ENCODE data around the gene TUT4.

Gene TUT4

GRCh38 chr1:52482326-52483004 lies 70.4 kb downstream of the TUT4 start:
- DNase-seq (ENCODE audit: low read depth) = peak; percentile 7
- no peak overlapping the region for H3K4me3 ChIP-seq (ENCODE audit: low read depth, low read length)

GRCh38 chr1:52479076-52479475 lies 73.8 kb downstream of the TUT4 start:
- no peak overlapping the region for H3K4me3 ChIP-seq (ENCODE audit: low read depth, low read length)
- DNase-seq (ENCODE audit: low read depth) = no peak

- DNase-seq (ENCODE audit: low read depth) = no peak
- no peak overlapping the region for H3K4me3 ChIP-seq (ENCODE audit: low read depth, low read length)
These were observed 75.0 kb downstream of the TUT4 start for GRCh38 chr1:52477876-52478275.

GRCh38 chr1:52476943-52477342 lies 75.9 kb downstream of the TUT4 start:
- no peak overlapping the region for H3K4me3 ChIP-seq (ENCODE audit: low read depth, low read length)
- no peak for DNase-seq (ENCODE audit: low read depth)

GRCh38 chr1:52474807-52475206 lies 78.1 kb downstream of the TUT4 start:
- H3K4me3 ChIP-seq (ENCODE audit: low read depth, low read length) = no peak overlapping the region
- DNase-seq (ENCODE audit: low read depth) = no peak

GRCh38 chr1:52473039-52473438 lies 79.9 kb downstream of the TUT4 start:
- no peak for DNase-seq (ENCODE audit: low read depth)
- H3K4me3 ChIP-seq (ENCODE audit: low read depth, low read length) = no peak overlapping the region

- no peak overlapping the region for H3K4me3 ChIP-seq (ENCODE audit: low read depth, low read length)
- DNase-seq (ENCODE audit: low read depth) = no peak
These were observed 80.5 kb downstream of the TUT4 start for GRCh38 chr1:52472384-52472783.

GRCh38 chr1:52469108-52469507 lies 83.8 kb downstream of the TUT4 start:
- no peak overlapping the region for H3K4me3 ChIP-seq (ENCODE audit: low read depth, low read length)
- no peak for DNase-seq (ENCODE audit: low read depth)

- H3K4me3 ChIP-seq (ENCODE audit: low read depth, low read length) = no peak overlapping the region
- no peak for DNase-seq (ENCODE audit: low read depth)
These were observed 89.0 kb downstream of the TUT4 start for GRCh38 chr1:52463891-52464290.

GRCh38 chr1:52461821-52462220 lies 91.1 kb downstream of the TUT4 start:
- H3K4me3 ChIP-seq (ENCODE audit: low read depth, low read length) = no peak overlapping the region
- DNase-seq (ENCODE audit: low read depth) = no peak

GRCh38 chr1:52460694-52461093 lies 92.2 kb downstream of the TUT4 start:
- no peak overlapping the region for H3K4me3 ChIP-seq (ENCODE audit: low read depth, low read length)
- DNase-seq (ENCODE audit: low read depth) = no peak

GRCh38 chr1:52455686-52456085 lies 97.2 kb downstream of the TUT4 start:
- no peak overlapping the region for H3K4me3 ChIP-seq (ENCODE audit: low read depth, low read length)
- no peak for DNase-seq (ENCODE audit: low read depth)

GRCh38 chr1:52454779-52455178 lies 98.1 kb downstream of the TUT4 start:
- DNase-seq (ENCODE audit: low read depth) = no peak
- no peak overlapping the region for H3K4me3 ChIP-seq (ENCODE audit: low read depth, low read length)

GRCh38 chr1:52454127-52454526 lies 98.8 kb downstream of the TUT4 start:
- no peak for DNase-seq (ENCODE audit: low read depth)
- H3K4me3 ChIP-seq (ENCODE audit: low read depth, low read length) = no peak overlapping the region

GRCh38 chr1:52444463-52444862 lies 108.4 kb downstream of the TUT4 start:
- no peak overlapping the region for H3K4me3 ChIP-seq (ENCODE audit: low read depth, low read length)
- no peak for DNase-seq (ENCODE audit: low read depth)

GRCh38 chr1:52439976-52440375 lies 112.9 kb downstream of the TUT4 start:
- no peak overlapping the region for H3K4me3 ChIP-seq (ENCODE audit: low read depth, low read length)
- no peak for DNase-seq (ENCODE audit: low read depth)

GRCh38 chr1:52436817-52437216 lies 116.1 kb downstream of the TUT4 start:
- no peak for DNase-seq (ENCODE audit: low read depth)
- no peak overlapping the region for H3K4me3 ChIP-seq (ENCODE audit: low read depth, low read length)

- no peak for DNase-seq (ENCODE audit: low read depth)
- H3K4me3 ChIP-seq (ENCODE audit: low read depth, low read length) = no peak overlapping the region
These were observed 117.2 kb downstream of the TUT4 start for GRCh38 chr1:52435650-52436049.

- no peak overlapping the region for H3K4me3 ChIP-seq (ENCODE audit: low read depth, low read length)
- no peak for DNase-seq (ENCODE audit: low read depth)
These were observed 117.7 kb downstream of the TUT4 start for GRCh38 chr1:52435211-52435610.

GRCh38 chr1:52432807-52433206 lies 120.1 kb downstream of the TUT4 start:
- no peak overlapping the region for H3K4me3 ChIP-seq (ENCODE audit: low read depth, low read length)
- no peak for DNase-seq (ENCODE audit: low read depth)

- DNase-seq (ENCODE audit: low read depth) = no peak
These were observed 125.7 kb downstream of the TUT4 start for GRCh38 chr1:52427152-52427551.

GRCh38 chr1:52426371-52426770 lies 126.5 kb downstream of the TUT4 start:
- H3K4me3 ChIP-seq (ENCODE audit: low read depth, low read length) = no peak overlapping the region
- DNase-seq (ENCODE audit: low read depth) = peak; percentile 17

More at GRCh38 chr1:52427152-52427551, 125.7 kb downstream of the TUT4 start:
- no peak overlapping the region for H3K4me3 ChIP-seq (ENCODE audit: low read depth, low read length)

Measured in skeletal muscle cell (primary cell).